B cell (primary cell): ENCODE measurements around the gene DNAAF6. TPM values are rescaled to one million over a fixed set of nuclear protein-coding genes. Genes with fewer than 3 reads are reported as not detected.

Experiments
- ATAC-seq: fragments of 200-7000 bp; cut with Tn5 transposase; one replicate; pipeline ENCODE4 v1.10.0; 2021; ENCODE audit warnings: low read depth, mild to moderate bottlenecking, moderate number of reproducible peaks, moderate library complexity
- CTCF ChIA-PET: fragments of 350-600 bp; sonication (Branson Sonifier 250); formaldehyde crosslinking; loops from one replicate; lab custom pipeline; 2021; ENCODE audit warnings: antibody characterized with exemption, inconsistent platforms; lab: Charles Lee
- POLR2A ChIA-PET: fragments of 350-600 bp; sonication (Branson Sonifier 250); formaldehyde crosslinking; loops from one replicate; lab custom pipeline; 2021; ENCODE audit warnings: antibody characterized with exemption; lab: Charles Lee
- DNase-seq: peaks from one replicate; pipeline ENCODE4 v3.0.0; 2013
- H2AFZ ChIP-seq: 2 replicates; pipeline ENCODE4 v1.6.1; 2012; ENCODE audit warnings: mild to moderate bottlenecking, low read depth, low read length; ENCODE audit not compliant: insufficient read depth, poor library complexity, severe bottlenecking
- H3K27ac ChIP-seq, 2 donors: 1 replicate in 1 of 2; 2 replicates in 1 of 2; pipeline ENCODE4 v1.5.1; 2012 to 2013; ENCODE audit warnings: low read length in 2 of 2, mild to moderate bottlenecking in 2 of 2, moderate library complexity in 1 of 2
- H3K27me3 ChIP-seq, 4 experiments: fragments of 200-600 bp in 1 of 4; sonication (generic) in 1 of 4; replicated peaks in 1 of 4; 1 replicate in 2 of 4; 2 replicates in 2 of 4; pipeline versions ENCODE4 v1.6.1 to v1.7.0; 2013 to 2016; ENCODE audit warnings: low read length in 3 of 4, mild to moderate bottlenecking in 2 of 4, mixed read lengths in 1 of 4, moderate library complexity in 1 of 4; ENCODE audit not compliant: insufficient read depth in 4 of 4, control insufficient read depth in 3 of 4; ENCODE audit errors: control extremely low read depth in 1 of 4
- H3K36me3 ChIP-seq, 2 experiments: replicated peaks in 1 of 2; 1 replicate in 1 of 2; 2 replicates in 1 of 2; pipeline versions ENCODE4 v1.6.1 to v1.7.1; 2013; ENCODE audit warnings: low read length in 1 of 2; ENCODE audit not compliant: insufficient read depth in 2 of 2, control insufficient read depth in 1 of 2; ENCODE audit errors: control extremely low read depth in 1 of 2, extremely low read depth in 1 of 2
- H3K4me1 ChIP-seq, 2 donors: fragments of 200-600 bp in 1 of 2; sonication (generic) in 1 of 2; 1 replicate in 1 of 2; 2 replicates in 1 of 2; pipeline versions ENCODE4 v1.5.1 to v1.6.1; 2013 to 2017; ENCODE audit warnings: low read length in 2 of 2; ENCODE audit not compliant: control insufficient read depth in 2 of 2, insufficient read depth in 2 of 2
- H3K4me2 ChIP-seq: replicated peaks from 2 replicates; pipeline ENCODE3; 2012; ENCODE audit warnings: mild to moderate bottlenecking, low read depth, low read length; ENCODE audit not compliant: poor library complexity, severe bottlenecking
- H3K4me3 ChIP-seq, 5 experiments: fragments of 200-600 bp in 1 of 5; sonication (generic) in 1 of 5; 1 replicate in 3 of 5; 2 replicates in 2 of 5; pipeline versions ENCODE4 v1.5.1 to v1.7.0; 2011 to 2016; ENCODE audit warnings: low read length in 4 of 5, mild to moderate bottlenecking in 4 of 5, low read depth in 2 of 5, control low read depth in 1 of 5, moderate library complexity in 1 of 5; ENCODE audit not compliant: insufficient read depth in 1 of 5; ENCODE audit errors: control extremely low read depth in 1 of 5, extremely low read depth in 1 of 5
- H3K79me2 ChIP-seq: fragments of 200-600 bp; sonication (generic); one replicate; pipeline ENCODE4 v1.6.0; 2016; ENCODE audit warnings: low read length; ENCODE audit not compliant: control insufficient read depth, insufficient read depth
- H3K9ac ChIP-seq: fragments of 200-600 bp; sonication (generic); 2 replicates; pipeline ENCODE4 v1.6.1; 2017; ENCODE audit warnings: mild to moderate bottlenecking, low read length, moderate library complexity
- H3K9me3 ChIP-seq, 3 donors: one replicate each; pipeline versions ENCODE4 v1.6.1 to v1.7.1; 2013; ENCODE audit warnings: low read length in 2 of 3; ENCODE audit not compliant: control insufficient read depth in 2 of 3, insufficient read depth in 1 of 3; ENCODE audit errors: control extremely low read depth in 1 of 3
- H4K20me1 ChIP-seq: 2 replicates; pipeline ENCODE4 v1.6.0; 2012; ENCODE audit warnings: mild to moderate bottlenecking, low read length; ENCODE audit not compliant: insufficient read depth, control insufficient read depth, poor library complexity, severe bottlenecking
- H3K27ac Mint-ChIP-seq: one replicate; pipeline ENCODE4 v1.8.0; 2021; ENCODE audit warnings: mixed read lengths
- H3K27me3 Mint-ChIP-seq: one replicate; pipeline ENCODE4 v1.8.0; 2021; ENCODE audit warnings: mixed read lengths
- H3K4me1 Mint-ChIP-seq: one replicate; pipeline ENCODE4 v1.8.0; 2021; ENCODE audit warnings: mixed read lengths
- H3K4me3 Mint-ChIP-seq: one replicate; pipeline ENCODE4 v1.8.0; 2021; ENCODE audit warnings: mixed read lengths
- H3K9me3 Mint-ChIP-seq: one replicate; pipeline ENCODE4 v1.8.0; 2022; ENCODE audit warnings: mixed read lengths; ENCODE audit not compliant: insufficient read depth
- CTCF ChIP-seq: fragments of 200-600 bp; IDR thresholded peaks from one replicate; pipeline ENCODE4 v1.8.0; 2022; ENCODE audit warnings: antibody characterized with exemption, mild to moderate bottlenecking
- EZH2 ChIP-seq: IDR thresholded peaks from 2 replicates; pipeline ENCODE4 v1.6.1; 2012; ENCODE audit warnings: borderline replicate concordance, low read depth, mild to moderate bottlenecking, moderate library complexity, low read length; ENCODE audit not compliant: insufficient read depth, poor library complexity, severe bottlenecking
- WGBS: methylation state at CpG from one replicate; pipeline ENCODE4 v1.1.5; 2013; ENCODE audit warnings: missing lambda C conversion rate; ENCODE audit not compliant: insufficient coverage; 5-methylcytosine and 5-hydroxymethylcytosine counted together
- intact Hi-C: fragments of 100-400 bp; cut with micrococcal nuclease; formaldehyde crosslinking; loops from one replicate; pipeline ENCODE4 v1.10.0; 2022
- polyA plus RNA-seq: library from polyadenylated mRNA; depleted of rRNA; stranded (reverse); fragments of >200 nt; gene quantifications from 2 replicates; pipeline ENCODE4 v1.2.3, GENCODE V29; 2012
- small RNA-seq: library from RNA; depleted of rRNA; stranded (forward); fragments of <200 nt; gene quantifications from one replicate; pipeline ENCODE3, GENCODE V24; 2012; ENCODE audit warnings: low replicate concordance, low read depth; ENCODE audit not compliant: insufficient read length
- total RNA-seq, 2 donors: library from RNA; stranded (reverse); fragments of 120-200 nt in 1 of 2; gene quantifications; 1 replicate in 1 of 2; 2 replicates in 1 of 2; pipeline versions ENCODE4 v1.2.3 to v1.2.4, GENCODE V29; 2013 to 2022

The DNAAF6 gene
- total and polyA plus RNA-seq, 2 donors (not counting 1 experiment from before 2014, with no cell fraction given), result not detected

GRCh38 chrX:107290019-107290418 lies 83.6 kb downstream of the DNAAF6 start:
- Mint-ChIP-seq H3K4me1 (no peaks in the 10 kb centered on the region), H3K27me3 (no peaks in the 10 kb centered on the region), H3K4me3 (no peak overlapping the region), H3K9me3 (no peaks in the 10 kb centered on the region), H3K27ac (no peak overlapping the region)
- WGBS, result 60% methylated on average over 1 of the region's 2 CpGs
- DNase-seq, result no peak
- no peaks in the 10 kb centered on the region for H4K20me1 ChIP-seq
- no peak overlapping the region for H3K4me2 ChIP-seq
- ATAC-seq, result no peak
- no peaks in the 10 kb centered on the region for H3K79me2 ChIP-seq
- no peak overlapping the region for H3K4me3 ChIP-seq
- H2AFZ ChIP-seq, result no peak overlapping the region
- no peaks in the 10 kb centered on the region for H3K9me3 ChIP-seq
- POLR2A ChIA-PET, result no interaction called here
- no peak overlapping the region for H3K9ac ChIP-seq
- intact Hi-C loops, result no loop called here
- no peak overlapping the region for H3K27ac ChIP-seq
- no peaks in the 10 kb centered on the region for H3K36me3 ChIP-seq
- no peaks in the 10 kb centered on the region for H3K27me3 ChIP-seq
- TF ChIP-seq CTCF (no peak), EZH2 (no peak)
- CTCF ChIA-PET, result no interaction called here
- H3K4me1 ChIP-seq, result no peaks in the 10 kb centered on the region

- no peaks in the 10 kb centered on the region for H3K27me3 Mint-ChIP-seq
- ChIA-PET CTCF (no interaction called here), POLR2A (no interaction called here)
- Histone ChIP-seq H3K9ac (no peak overlapping the region), H3K79me2 (no peaks in the 10 kb centered on the region), H3K27ac (no peak overlapping the region), H3K27me3 (no peaks in the 10 kb centered on the region), H3K9me3 (no peaks in the 10 kb centered on the region), H3K4me1 (no peaks in the 10 kb centered on the region), H2AFZ (no peak overlapping the region), H3K4me2 (no peak overlapping the region), H3K36me3 (no peaks in the 10 kb centered on the region), H4K20me1 (no peaks in the 10 kb centered on the region), H3K4me3 (no peak overlapping the region)
- TF ChIP-seq CTCF (no peak), EZH2 (no peak)
- no peaks in the 10 kb centered on the region for H3K4me1 Mint-ChIP-seq
- intact Hi-C loops, result no loop called here
- no peaks in the 10 kb centered on the region for H3K9me3 Mint-ChIP-seq
- WGBS, result no CpG with 5 or more reads among the region's 2 CpGs
- no peak overlapping the region for H3K4me3 Mint-ChIP-seq
- ATAC-seq (no peak), DNase-seq (no peak)
- no peak overlapping the region for H3K27ac Mint-ChIP-seq
Observed at GRCh38 chrX:107293056-107293455, 86.6 kb downstream of the DNAAF6 start.

Small RNA genes lying within 50 kb of the gene (small RNA-seq; reads per million reads assigned to genes)
- gene RF00019, result not detected

Other genes with a start within 250 kb of the DNAAF6 start
- gene MORC4, start 206.4 kb upstream of the DNAAF6 start, total RNA-seq, result 6.3 and 6.5 TPM in 2 replicates
- gene MORC4, start 206.4 kb upstream of the DNAAF6 start, polyA plus RNA-seq, result 1.1 and 2.0 TPM in 2 replicates
- 32.5 and 36.5 TPM in 2 replicates for gene RBM41, start 87.8 kb upstream of the DNAAF6 start, total RNA-seq
- 5.2 and 6.4 TPM in 2 replicates for gene RBM41, start 87.8 kb upstream of the DNAAF6 start, polyA plus RNA-seq
- gene NUP62CL, start 178 bp upstream of the DNAAF6 start, total RNA-seq, result 3.2 and 3.3 TPM in 2 replicates
- gene NUP62CL, start 178 bp upstream of the DNAAF6 start, polyA plus RNA-seq, result 0.82 and 0.89 TPM in 2 replicates
- 1.1 TPM in 2 replicates for gene FRMPD3, start 243.0 kb downstream of the DNAAF6 start, total RNA-seq
- gene FRMPD3, start 243.0 kb downstream of the DNAAF6 start, polyA plus RNA-seq, result 2.2 and 2.9 TPM in 2 replicates